ENCODE results near the gene MEST.

- TF ChIP-seq CTCF (IDR thresholded peaks at IDR 0.05) (no peak), EP300 (IDR thresholded peaks at IDR 0.05) (no peak), POLR2A (IDR thresholded peaks at IDR 0.05) (no peak)
Observed at GRCh38 chr7:130476297-130477150, 15.4 kb upstream of the MEST start.
